PFSK-1 (cell line): ENCODE measurements around the gene STYX.

Source experiments
- POLR2AphosphoS5 ChIP-seq: IDR thresholded peaks from 2 replicates; pipeline ENCODE4 v1.6.1; 2012; ENCODE audit warnings: low read depth, mild to moderate bottlenecking, control low read depth, low read length, moderate library complexity
- TAF1 ChIP-seq: IDR thresholded peaks from 2 replicates; pipeline ENCODE4 v1.6.1; 2012; ENCODE audit warnings: low read length, control low read depth, borderline replicate concordance; ENCODE audit not compliant: insufficient read depth

DNA sequence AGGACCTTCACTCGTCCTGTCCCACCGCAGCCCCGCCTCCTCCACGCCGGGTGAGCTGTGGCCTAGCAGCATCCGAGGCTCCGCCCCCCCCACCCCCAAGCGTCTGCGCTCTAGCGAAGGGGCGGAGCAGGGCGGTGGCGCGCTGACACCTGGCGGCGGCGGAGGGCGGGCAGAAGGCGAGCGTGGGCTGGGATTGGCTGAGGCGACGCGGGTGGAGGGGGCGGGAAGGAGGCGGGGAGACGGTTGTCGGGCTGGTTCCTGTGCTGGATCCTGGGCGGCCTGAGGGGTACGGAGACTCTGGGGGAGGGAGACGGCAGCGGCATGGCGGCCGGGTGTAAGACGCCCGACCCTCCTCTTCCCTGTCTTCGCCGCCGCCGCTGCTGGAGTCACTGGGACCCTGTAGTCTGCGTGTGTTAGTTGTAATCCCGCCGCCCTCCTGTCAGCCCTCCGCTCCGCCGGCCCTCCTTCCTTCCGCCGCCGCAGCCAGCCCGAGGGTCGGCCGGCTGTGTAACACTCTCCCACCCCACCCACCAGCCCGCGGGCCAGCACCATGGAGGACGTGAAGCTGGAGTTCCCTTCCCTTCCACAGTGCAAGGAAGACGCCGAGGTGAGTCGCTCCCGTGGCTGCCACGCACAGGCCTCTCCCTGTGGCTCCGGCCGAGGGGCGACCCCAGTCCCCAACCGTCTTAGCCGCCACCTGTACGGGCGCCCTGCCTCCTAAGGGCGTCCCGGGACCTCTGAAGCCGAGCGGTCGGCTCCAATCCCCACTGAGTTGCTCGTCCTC, at the start of gene STYX:
- TF ChIP-seq TAF1 (no peak), POLR2AphosphoS5 (peak; percentile 82)
